DND-41 (cell line): ENCODE measurements around the gene CCDC92B.

Experiments
- ATAC-seq: fragments of 200-7000 bp; cut with Tn5 transposase; 3 replicates; pipeline ENCODE4 v1.9.1; 2021; ENCODE audit warnings: low read depth; ENCODE audit not compliant: insufficient read depth
- DNase-seq: peaks from one replicate; pipeline ENCODE4 v3.0.0-alpha.2; 2020
- H2AFZ ChIP-seq: 2 replicates; pipeline ENCODE4 v1.6.0; 2012; ENCODE audit warnings: low read depth, low read length
- H3K27ac ChIP-seq: 2 replicates; pipeline ENCODE4 v1.5.1; 2012; ENCODE audit warnings: low read length, inconsistent platforms
- H3K27me3 ChIP-seq: fragments of 200-600 bp; sonication (generic); 2 replicates; pipeline ENCODE4 v1.6.0; 2012; ENCODE audit warnings: low read length, mild to moderate bottlenecking, inconsistent platforms; ENCODE audit not compliant: insufficient read depth, poor library complexity
- H3K36me3 ChIP-seq: 2 replicates; pipeline ENCODE4 v1.5.1; 2012; ENCODE audit warnings: low read length, inconsistent platforms; ENCODE audit not compliant: insufficient read depth
- H3K4me1 ChIP-seq: 2 replicates; pipeline ENCODE4 v1.5.1; 2012; ENCODE audit warnings: mild to moderate bottlenecking, low read length; ENCODE audit not compliant: insufficient read depth
- H3K4me2 ChIP-seq: 2 replicates; pipeline ENCODE4 v1.6.0; 2012; ENCODE audit warnings: mild to moderate bottlenecking, moderate library complexity, low read length, inconsistent platforms; ENCODE audit not compliant: insufficient read depth
- H3K4me3 ChIP-seq, 2 experiments: fragments of 200-600 bp in 1 of 2; shearing (Covaris generic) in 1 of 2; 2 replicates each; pipeline ENCODE4 v1.5.1; 2012 to 2016; ENCODE audit warnings: inconsistent platforms in 2 of 2, low read length in 2 of 2, mild to moderate bottlenecking in 2 of 2, low read depth in 1 of 2, moderate library complexity in 1 of 2
- H3K79me2 ChIP-seq: 2 replicates; pipeline ENCODE4 v1.6.0; 2012; ENCODE audit warnings: low read length, inconsistent platforms; ENCODE audit not compliant: insufficient read depth
- H3K9ac ChIP-seq: 2 replicates; pipeline ENCODE4 v1.6.0; 2012; ENCODE audit warnings: low read depth, mild to moderate bottlenecking, inconsistent platforms, low read length, moderate library complexity
- H3K9me3 ChIP-seq: 2 replicates; pipeline ENCODE4 v1.5.1; 2012; ENCODE audit warnings: low read length, moderate library complexity, mild to moderate bottlenecking, inconsistent platforms; ENCODE audit not compliant: insufficient read depth, severe bottlenecking
- H4K20me1 ChIP-seq: 2 replicates; pipeline ENCODE4 v1.6.0; 2012; ENCODE audit warnings: low read length; ENCODE audit not compliant: insufficient read depth
- CTCF ChIP-seq: IDR thresholded peaks from 2 replicates; pipeline ENCODE4 v1.5.1; 2012; ENCODE audit warnings: borderline replicate concordance, low read length, moderate library complexity, mild to moderate bottlenecking; ENCODE audit not compliant: poor library complexity, severe bottlenecking; ENCODE audit errors: extremely low read depth
- EZH2 ChIP-seq: IDR thresholded peaks from 3 replicates; pipeline ENCODE4 v1.6.1; 2012; ENCODE audit warnings: borderline replicate concordance, low read depth, mild to moderate bottlenecking, moderate library complexity, low read length, inconsistent platforms; ENCODE audit not compliant: severe bottlenecking

The CCDC92B gene

DNA sequence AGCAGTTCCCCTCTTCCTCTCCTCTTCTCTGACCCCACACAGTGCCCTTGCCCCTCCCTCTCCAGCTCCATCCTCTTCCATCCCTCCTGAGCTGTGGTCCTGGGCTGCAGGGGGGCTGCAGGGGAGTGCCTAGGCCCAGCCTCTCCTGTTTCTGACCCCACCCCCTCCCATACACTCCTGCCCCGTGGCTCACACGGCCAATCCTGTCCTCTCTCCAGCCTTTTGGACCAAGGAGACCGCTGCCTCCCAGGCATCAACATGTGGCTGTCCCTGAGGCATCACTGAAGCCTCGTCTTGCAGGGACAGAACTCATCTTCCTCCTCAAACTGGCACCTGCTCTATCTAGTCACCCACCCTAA lies 44.6 kb downstream of the CCDC92B start:
- H2AFZ ChIP-seq: no peak overlapping the region
- no peak overlapping the region for H3K4me3 ChIP-seq
- H3K9ac ChIP-seq: no peak overlapping the region
- no peaks in the 10 kb centered on the region for H3K27me3 ChIP-seq
- peaks cover 62% of the 10 kb centered on the region for H3K79me2 ChIP-seq
- peaks cover 74% of the 10 kb centered on the region for H4K20me1 ChIP-seq
- H3K4me2 ChIP-seq: no peak overlapping the region
- H3K4me1 ChIP-seq: peaks cover 28% of the 10 kb centered on the region
- TF ChIP-seq CTCF: no peak
- TF ChIP-seq EZH2: no peak
- H3K36me3 ChIP-seq: peaks cover 57% of the 10 kb centered on the region
- DNase-seq: no peak
- ATAC-seq: no peak
- H3K27ac ChIP-seq: no peak overlapping the region
- H3K9me3 ChIP-seq: no peaks in the 10 kb centered on the region

- Histone ChIP-seq H4K20me1 (peaks cover 68% of the 10 kb centered on the region), H3K4me3 (no peak overlapping the region), H3K27ac (no peak overlapping the region), H3K36me3 (peaks cover 59% of the 10 kb centered on the region), H3K9ac (no peak overlapping the region), H3K9me3 (no peaks in the 10 kb centered on the region), H3K4me2 (no peak overlapping the region), H3K79me2 (peaks cover 56% of the 10 kb centered on the region), H3K27me3 (no peaks in the 10 kb centered on the region), H3K4me1 (peaks cover 22% of the 10 kb centered on the region), H2AFZ (no peak overlapping the region)
- DNase-seq (no peak), ATAC-seq (no peak)
- TF ChIP-seq EZH2: no peak
- TF ChIP-seq CTCF: no peak
These were observed 45.2 kb downstream of the CCDC92B start for GRCh38 chr17:2704031-2704889.

DNA sequence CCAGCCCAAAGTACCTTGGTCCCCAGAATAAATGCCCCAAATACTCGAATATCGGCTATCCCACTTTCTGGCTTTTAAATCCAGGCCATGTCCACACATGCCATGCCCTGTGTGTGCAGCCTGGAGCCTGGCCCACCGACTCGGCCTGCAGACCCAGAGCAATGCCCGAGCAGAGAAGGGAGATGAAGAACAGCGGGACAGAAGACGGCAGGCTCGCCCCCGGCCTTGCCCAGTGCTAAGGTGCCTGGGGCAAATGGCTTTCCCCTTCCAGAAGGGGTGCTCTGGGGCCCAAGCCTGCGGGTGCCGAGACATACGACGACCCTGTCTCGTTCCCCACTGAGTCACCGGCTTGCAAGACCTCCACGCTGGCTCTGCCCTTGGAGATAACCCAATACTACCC lies 45.8 kb downstream of the CCDC92B start:
- DNase-seq (no peak), ATAC-seq (no peak)
- Histone ChIP-seq H3K9me3 (no peaks in the 10 kb centered on the region), H3K4me2 (no peak overlapping the region), H3K9ac (no peak overlapping the region), H3K4me3 (no peak overlapping the region), H4K20me1 (peaks cover 62% of the 10 kb centered on the region), H3K79me2 (peaks cover 50% of the 10 kb centered on the region), H3K27ac (no peak overlapping the region), H3K36me3 (peaks cover 64% of the 10 kb centered on the region), H3K27me3 (no peaks in the 10 kb centered on the region), H2AFZ (no peak overlapping the region), H3K4me1 (peaks cover 15% of the 10 kb centered on the region)
- TF ChIP-seq CTCF: no peak
